ENCODE results near the gene GPR146. TPM values are rescaled to one million over a fixed set of nuclear protein-coding genes. Genes with fewer than 3 reads are reported as not detected.

GPR146 gene
- total RNA-seq, 1 experiment from 2014 or later = 2.9 TPM

DNA sequence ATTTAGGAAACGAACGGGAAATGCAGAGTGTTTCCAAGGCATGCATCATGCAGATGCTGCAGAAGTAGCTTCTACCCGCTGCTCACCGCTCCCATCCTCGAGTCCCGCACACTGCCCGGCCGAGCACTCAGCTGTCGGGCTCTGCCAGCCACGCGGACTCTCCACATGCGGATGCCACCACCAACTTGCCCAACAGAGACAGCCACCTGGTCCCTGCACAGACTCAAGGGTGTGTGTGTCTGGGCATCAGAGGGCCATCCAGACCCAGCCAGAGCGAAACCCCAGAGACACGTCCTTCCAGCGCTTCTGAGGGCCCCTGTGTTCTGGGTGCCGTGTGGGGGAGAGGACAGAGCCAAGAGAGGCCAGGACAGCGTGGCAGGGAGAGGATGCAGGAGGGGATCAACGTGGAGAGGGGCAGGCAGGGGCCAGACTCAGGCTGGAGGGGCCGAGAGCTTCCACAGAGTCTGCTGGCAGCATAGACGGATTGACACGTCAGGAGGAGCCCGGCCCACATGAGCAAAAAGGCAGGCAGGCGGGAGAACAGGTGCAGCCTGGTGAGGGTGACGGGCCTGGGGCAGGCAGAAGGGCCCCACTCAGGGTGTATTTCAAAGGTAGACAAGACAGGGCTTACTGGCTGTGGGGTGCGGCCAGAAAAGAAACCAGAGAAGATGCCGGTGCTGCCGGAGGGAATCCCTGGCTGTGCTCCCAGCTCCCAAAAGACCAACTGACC, 61.9 kb downstream of the GPR146 start:
- ATAC-seq (no peak), DNase-seq (ENCODE audit: low read depth, low spot score) (no peak)
- no peak overlapping the region for H3K4me3 ChIP-seq (ENCODE audit: low read depth in 2 of 2, low read length in 2 of 2)
- TF ChIP-seq, protein P1, sequence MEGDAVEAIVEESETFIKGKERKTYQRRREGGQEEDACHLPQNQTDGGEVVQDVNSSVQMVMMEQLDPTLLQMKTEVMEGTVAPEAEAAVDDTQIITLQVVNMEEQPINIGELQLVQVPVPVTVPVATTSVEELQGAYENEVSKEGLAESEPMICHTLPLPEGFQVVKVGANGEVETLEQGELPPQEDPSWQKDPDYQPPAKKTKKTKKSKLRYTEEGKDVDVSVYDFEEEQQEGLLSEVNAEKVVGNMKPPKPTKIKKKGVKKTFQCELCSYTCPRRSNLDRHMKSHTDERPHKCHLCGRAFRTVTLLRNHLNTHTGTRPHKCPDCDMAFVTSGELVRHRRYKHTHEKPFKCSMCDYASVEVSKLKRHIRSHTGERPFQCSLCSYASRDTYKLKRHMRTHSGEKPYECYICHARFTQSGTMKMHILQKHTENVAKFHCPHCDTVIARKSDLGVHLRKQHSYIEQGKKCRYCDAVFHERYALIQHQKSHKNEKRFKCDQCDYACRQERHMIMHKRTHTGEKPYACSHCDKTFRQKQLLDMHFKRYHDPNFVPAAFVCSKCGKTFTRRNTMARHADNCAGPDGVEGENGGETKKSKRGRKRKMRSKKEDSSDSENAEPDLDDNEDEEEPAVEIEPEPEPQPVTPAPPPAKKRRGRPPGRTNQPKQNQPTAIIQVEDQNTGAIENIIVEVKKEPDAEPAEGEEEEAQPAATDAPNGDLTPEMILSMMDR (IDR thresholded peaks at IDR 0.05) = no peak
- TF ChIP-seq TCF7L2 (IDR thresholded peaks at IDR 0.05; ENCODE audit: low read depth, low read length) (no peak), SIN3A (IDR thresholded peaks at IDR 0.05; ENCODE audit: borderline replicate concordance, insufficient read depth, low read depth, low read length) (no peak), POLR2AphosphoS5 (IDR thresholded peaks at IDR 0.05; ENCODE audit: low read depth, low read length) (no peak)
- TF ChIP-seq, protein P2, sequence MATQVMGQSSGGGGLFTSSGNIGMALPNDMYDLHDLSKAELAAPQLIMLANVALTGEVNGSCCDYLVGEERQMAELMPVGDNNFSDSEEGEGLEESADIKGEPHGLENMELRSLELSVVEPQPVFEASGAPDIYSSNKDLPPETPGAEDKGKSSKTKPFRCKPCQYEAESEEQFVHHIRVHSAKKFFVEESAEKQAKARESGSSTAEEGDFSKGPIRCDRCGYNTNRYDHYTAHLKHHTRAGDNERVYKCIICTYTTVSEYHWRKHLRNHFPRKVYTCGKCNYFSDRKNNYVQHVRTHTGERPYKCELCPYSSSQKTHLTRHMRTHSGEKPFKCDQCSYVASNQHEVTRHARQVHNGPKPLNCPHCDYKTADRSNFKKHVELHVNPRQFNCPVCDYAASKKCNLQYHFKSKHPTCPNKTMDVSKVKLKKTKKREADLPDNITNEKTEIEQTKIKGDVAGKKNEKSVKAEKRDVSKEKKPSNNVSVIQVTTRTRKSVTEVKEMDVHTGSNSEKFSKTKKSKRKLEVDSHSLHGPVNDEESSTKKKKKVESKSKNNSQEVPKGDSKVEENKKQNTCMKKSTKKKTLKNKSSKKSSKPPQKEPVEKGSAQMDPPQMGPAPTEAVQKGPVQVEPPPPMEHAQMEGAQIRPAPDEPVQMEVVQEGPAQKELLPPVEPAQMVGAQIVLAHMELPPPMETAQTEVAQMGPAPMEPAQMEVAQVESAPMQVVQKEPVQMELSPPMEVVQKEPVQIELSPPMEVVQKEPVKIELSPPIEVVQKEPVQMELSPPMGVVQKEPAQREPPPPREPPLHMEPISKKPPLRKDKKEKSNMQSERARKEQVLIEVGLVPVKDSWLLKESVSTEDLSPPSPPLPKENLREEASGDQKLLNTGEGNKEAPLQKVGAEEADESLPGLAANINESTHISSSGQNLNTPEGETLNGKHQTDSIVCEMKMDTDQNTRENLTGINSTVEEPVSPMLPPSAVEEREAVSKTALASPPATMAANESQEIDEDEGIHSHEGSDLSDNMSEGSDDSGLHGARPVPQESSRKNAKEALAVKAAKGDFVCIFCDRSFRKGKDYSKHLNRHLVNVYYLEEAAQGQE (IDR thresholded peaks at IDR 0.05; ENCODE audit: insufficient read depth in 1 of 2, low read depth in 2 of 2, low read length in 1 of 2) = no peak
- in situ Hi-C loops (cut with HindIII; ENCODE audit: low pct_unique_long_range_greater_than_20kb, low sequenced_read_pairs) (no loop called here), intact Hi-C loops (cut with micrococcal nuclease; ENCODE audit: unreplicated experiment) (no loop called here)
- ChIA-PET POLR2A (interaction anchor here (0.7 kb wide), 1 partner anchor 116 kb away, joined by 3 read pairs; no protein-coding TSS in a partner anchor), CTCF (interaction anchor here (0.5 to 0.6 kb wide), 2 partner anchors 18 to 163 kb away, joined by 3 read pairs; no protein-coding TSS in a partner anchor)
- no peaks in the 10 kb centered on the region for H3K9me3 ChIP-seq (ENCODE audit: control insufficient read depth, insufficient read depth, low read depth, low read length)
- H3K36me3 ChIP-seq (ENCODE audit: control insufficient read depth, insufficient read depth, low read length) = no peaks in the 10 kb centered on the region
- no peaks in the 10 kb centered on the region for H3K4me1 ChIP-seq (ENCODE audit: control insufficient read depth, insufficient read depth, low read length)
- no peaks in the 10 kb centered on the region for H3K27me3 ChIP-seq (ENCODE audit: control insufficient read depth, insufficient read depth, low read length)
- H3K27ac ChIP-seq (ENCODE audit: low read length) = no peak overlapping the region
- no TSS peak for BruUV-seq (replicated peaks)

DNA sequence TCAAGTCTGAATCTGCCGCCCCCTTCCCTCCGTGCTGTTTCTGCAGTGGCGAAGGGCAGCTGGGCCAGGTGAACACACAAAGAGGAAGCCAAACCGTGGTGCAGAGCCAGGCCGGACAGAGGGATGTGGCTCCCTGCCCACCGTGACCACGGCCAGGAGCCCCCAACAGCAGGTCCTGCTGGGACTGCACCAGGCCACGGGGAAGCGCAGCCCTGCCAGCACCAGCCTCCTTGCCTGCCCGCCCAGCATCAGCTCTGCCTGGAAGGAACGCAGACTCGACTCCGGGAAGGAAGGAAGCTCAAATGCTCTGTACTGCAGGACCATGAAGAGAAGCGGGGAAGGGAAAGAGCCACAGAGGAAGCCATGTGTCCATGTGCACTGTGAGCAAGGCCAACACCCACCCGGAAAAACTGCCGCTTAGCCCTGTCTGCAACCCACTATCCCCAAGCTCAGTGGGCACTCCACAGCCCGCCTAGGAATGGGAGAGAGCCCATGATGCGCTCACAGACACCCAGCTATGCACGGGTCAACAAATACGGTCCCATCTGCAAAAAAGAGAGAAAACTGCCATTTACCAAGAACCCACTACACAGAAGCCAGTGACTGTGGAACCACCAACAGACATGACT, 62.6 kb downstream of the GPR146 start:
- ChIA-PET POLR2A (no interaction called here), CTCF (interaction anchor here (0.5 kb wide), 1 partner anchor 162 kb away, joined by 3 read pairs; no protein-coding TSS in a partner anchor)
- no peak for TF ChIP-seq TCF7L2 (IDR thresholded peaks at IDR 0.05; ENCODE audit: low read depth, low read length)
- TF ChIP-seq, protein P2 (IDR thresholded peaks at IDR 0.05; ENCODE audit: insufficient read depth in 1 of 2, low read depth in 2 of 2, low read length in 1 of 2) = no peak
- TF ChIP-seq POLR2AphosphoS5 (IDR thresholded peaks at IDR 0.05; ENCODE audit: low read depth, low read length) = no peak
- no peaks in the 10 kb centered on the region for H3K27me3 ChIP-seq (ENCODE audit: control insufficient read depth, insufficient read depth, low read length)
- in situ Hi-C loops (cut with HindIII; ENCODE audit: low pct_unique_long_range_greater_than_20kb, low sequenced_read_pairs) = no loop called here
- H3K9me3 ChIP-seq (ENCODE audit: control insufficient read depth, insufficient read depth, low read depth, low read length) = no peaks in the 10 kb centered on the region
- H3K27ac ChIP-seq (ENCODE audit: low read length) = no peak overlapping the region
- ATAC-seq (no peak), DNase-seq (ENCODE audit: low read depth, low spot score) (no peak)
- no peaks in the 10 kb centered on the region for H3K4me1 ChIP-seq (ENCODE audit: control insufficient read depth, insufficient read depth, low read length)
- H3K36me3 ChIP-seq (ENCODE audit: control insufficient read depth, insufficient read depth, low read length) = no peaks in the 10 kb centered on the region
- no peak overlapping the region for H3K4me3 ChIP-seq (ENCODE audit: low read depth in 2 of 2, low read length in 2 of 2)
- intact Hi-C loops (cut with micrococcal nuclease; ENCODE audit: unreplicated experiment) = no loop called here
- no TSS peak for BruUV-seq (replicated peaks)

Measured in Panc1 (cell line).